IPS DF 19.7 (cell line): ENCODE data around the gene SLC26A1.

Experiments
- DNase-seq: peaks from one replicate; pipeline ENCODE4 v3.0.0-alpha.2; 2013; ENCODE audit warnings: low read depth, low spot score

SLC26A1 gene

DNA sequence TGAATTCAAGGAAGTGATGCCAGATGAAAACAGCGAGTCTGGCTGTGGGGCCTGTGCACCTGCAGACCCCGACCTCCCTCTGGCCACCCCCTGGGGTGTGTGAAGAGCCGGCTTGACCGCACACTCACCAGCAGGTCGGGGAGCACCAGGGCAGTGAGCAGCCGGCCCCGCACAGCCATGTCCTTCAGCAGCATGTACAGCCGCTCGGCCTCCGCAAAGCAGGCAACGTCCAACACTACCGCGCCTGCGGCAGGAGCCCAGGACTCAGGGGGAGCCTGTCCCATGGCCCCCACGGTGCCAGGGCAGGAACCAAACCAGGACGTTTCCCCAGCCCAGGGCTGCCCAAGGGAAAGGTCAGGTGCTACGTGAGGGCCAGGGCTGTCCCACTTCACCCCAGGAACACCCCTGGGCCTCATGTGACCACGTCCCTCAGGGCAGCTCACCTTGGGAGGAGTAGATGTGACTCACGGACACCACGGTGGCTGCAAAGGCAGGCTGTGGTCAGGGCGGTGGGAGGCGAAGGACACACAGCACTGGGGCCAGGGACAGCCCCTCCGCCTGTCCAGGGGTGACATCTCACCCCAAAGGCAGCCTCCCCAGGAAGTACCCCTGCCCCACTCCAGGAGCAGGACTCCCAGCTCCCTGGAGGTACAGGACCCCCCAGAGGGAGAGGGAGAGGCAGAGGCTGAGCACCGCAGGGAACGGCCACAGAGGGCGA lies 28.0 kb downstream of the SLC26A1 start:
- DNase-seq, result no peak

DNA sequence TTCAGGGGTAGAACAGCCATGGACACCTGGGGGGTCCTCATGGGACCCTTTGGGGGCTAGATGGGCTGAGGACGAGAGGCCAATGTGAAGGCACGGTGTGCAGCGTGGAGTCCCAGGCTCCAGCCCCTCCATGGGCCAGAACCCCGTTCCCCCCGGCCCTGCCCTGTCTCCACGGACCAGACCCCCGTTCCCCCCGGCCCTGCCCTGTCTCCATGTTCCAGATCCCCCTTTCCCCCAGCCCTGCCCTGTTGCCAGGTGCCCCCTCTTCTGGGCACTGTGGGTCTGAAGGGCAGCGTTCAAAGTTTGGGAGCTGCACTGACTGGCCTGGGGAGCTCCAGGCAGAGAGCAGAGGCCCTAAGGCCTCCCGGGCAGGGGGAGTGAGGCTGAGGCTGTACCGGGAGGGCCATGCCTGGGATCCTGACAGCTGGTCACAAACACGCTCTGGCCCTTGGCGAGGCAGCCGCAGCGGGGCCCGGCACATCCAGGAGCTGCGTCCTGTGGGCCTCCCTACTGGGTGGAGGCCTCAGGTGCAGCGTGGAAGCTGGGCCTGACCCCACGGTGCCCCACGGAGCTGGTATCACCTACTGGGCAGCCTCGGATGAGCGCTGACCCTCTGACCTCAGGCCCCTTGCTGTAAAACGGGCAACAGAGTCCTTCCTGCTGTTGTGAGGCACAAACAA lies 28.7 kb downstream of the SLC26A1 start:
- DNase-seq, result no peak

DNA sequence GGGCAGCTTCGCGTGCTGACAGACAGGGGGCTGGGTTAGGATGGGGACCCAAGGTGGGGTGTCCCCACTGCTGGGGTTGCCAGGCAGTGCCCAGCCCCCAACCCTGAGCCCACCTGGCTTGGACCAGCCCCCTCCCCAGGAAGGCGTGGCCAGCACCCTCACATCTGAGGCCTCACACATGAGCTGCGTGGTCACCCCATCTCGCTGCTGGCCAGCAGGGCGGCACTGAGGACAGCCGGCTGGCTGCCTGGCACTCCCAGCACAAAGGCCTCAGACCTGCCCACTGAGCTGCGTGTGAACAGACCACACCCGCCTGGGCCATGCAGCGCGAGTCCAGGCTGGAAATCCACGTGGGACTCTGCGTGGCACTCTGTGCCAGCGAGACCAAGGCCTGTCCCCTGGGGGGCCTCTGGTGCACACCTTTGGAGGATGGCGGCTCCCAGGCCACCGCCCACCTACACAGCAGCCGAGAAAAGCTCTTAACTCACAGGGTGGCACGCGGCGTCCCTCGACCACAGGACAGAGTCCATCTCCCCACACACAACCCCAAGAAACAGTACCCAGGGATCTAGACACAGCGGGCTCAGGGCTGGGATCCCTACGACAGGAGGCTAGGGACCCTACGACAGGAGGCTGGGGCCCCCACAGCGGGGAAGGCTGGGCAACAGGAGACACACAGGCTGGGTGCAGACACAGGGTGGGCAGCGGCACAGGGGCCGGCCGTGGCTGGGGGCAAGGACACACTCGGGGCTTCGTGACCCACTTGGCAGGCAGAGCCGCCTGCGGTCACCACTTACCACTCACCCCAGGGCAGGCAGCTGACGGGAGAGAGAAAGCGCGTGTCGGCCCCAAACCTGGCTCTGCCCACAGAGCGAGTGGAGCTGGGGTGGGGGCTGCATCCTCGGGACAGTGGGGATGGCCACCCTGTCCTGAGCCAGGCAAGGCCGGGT lies 29.7 kb downstream of the SLC26A1 start:
- DNase-seq, result no peak

GRCh38 chr4:962231-963208 lies 30.7 kb downstream of the SLC26A1 start:
- no peak for DNase-seq

GRCh38 chr4:961351-962230 lies 31.6 kb downstream of the SLC26A1 start:
- DNase-seq, result no peak

DNA sequence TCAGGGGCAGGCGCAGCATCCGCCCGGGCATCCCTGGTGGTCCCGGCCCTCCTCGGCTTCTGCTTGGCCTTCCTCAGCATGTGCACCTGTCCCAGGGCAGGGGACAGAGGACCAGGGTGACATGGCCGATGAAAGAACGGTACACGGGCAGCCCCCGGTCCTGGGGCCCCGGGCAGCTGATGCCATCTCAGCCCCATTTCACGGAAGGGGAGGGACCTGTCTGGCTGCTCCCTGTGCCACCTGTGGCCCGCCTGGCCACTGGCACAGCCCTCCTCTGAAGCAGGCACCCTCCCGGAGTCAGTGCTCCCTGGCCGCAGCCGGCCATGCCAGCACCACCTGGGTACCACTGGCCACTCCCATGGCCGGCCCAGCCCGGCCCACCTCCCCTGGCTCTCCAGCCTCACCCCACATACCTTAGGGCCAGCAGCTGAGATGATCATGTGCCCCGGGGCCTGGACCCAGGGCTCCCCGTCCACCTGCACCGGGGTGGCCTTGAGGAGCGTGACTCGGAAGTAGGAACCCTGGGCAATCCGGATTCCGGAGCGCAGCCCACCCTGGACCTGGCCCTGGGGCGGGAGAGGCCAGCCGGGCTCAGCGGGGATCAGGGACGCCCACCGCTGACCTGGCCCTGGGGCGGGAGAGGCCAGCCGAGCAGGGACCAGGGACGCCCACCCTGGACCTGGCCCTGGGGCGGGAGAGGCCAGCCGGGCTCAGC lies 32.4 kb downstream of the SLC26A1 start:
- no peak for DNase-seq

GRCh38 chr4:960140-960635 lies 33.0 kb downstream of the SLC26A1 start:
- DNase-seq, result no peak

DNA sequence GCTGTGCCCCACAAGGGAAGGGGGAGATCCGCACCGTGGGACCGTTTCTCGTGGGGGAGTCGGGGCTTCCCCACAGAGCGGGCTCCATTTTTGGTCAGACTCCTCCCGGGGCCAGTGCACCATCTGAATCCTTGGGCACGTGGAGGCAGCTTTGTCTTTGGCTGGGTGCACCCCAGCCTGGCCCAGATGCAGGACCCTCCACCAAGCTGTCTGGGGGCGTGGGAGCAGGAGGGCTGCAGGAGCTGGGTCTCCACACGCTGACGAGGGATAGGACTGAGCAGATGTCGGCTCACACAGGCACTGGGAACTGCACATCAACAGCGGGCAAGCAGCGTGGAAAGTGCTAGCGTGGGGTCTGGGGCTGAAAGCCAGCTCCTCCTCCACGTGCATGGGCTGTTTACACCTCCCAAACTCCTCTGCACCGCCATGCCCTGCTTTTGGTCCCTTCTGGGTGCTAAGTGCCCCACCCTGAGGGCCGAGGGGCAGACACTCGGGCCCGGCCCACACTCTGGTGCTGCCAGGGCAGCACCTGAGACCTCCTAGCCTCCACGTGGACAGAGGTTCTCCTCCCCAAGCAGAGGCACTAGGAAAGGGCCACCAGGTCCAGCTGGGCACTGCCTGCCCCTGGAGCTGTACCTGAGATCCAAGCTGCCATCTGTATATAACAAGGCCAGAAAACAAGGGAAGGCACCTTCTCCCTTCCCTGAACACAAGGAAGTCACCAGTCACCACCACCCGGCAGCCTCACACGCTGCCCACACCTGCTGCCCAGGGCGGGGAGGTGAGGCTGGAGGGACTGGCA lies 33.7 kb downstream of the SLC26A1 start:
- DNase-seq, result no peak

- DNase-seq, result no peak
Measured at GRCh38 chr4:958696-959337, 34.4 kb downstream of the SLC26A1 start.

- no peak for DNase-seq
Measured at GRCh38 chr4:958314-958665, 34.9 kb downstream of the SLC26A1 start.

DNA sequence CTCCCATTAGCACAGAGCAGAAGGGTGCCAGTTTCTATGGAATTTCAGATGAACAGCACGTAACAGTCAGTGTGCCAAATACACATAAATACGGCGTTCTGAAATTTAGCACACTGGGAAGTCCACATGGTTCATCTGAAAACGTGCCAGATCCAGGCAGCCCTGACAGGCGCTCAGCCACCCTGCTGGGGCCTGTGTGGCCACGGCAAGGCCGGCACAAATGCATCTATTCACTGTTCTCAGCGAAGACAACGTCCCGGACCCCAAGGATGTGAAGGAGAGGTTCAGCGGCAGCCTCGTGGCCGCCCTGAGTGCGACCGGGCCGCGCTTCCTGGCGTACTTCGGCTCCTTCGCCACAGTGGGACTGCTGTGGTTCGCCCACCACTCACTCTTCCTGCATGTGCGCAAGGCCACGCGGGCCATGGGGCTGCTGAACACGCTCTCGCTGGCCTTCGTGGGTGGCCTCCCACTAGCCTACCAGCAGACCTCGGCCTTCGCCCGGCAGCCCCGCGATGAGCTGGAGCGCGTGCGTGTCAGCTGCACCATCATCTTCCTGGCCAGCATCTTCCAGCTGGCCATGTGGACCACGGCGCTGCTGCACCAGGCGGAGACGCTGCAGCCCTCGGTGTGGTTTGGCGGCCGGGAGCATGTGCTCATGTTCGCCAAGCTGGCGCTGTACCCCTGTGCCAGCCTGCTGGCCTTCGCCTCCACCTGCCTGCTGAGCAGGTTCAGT lies 35.5 kb downstream of the SLC26A1 start:
- no peak for DNase-seq

DNA sequence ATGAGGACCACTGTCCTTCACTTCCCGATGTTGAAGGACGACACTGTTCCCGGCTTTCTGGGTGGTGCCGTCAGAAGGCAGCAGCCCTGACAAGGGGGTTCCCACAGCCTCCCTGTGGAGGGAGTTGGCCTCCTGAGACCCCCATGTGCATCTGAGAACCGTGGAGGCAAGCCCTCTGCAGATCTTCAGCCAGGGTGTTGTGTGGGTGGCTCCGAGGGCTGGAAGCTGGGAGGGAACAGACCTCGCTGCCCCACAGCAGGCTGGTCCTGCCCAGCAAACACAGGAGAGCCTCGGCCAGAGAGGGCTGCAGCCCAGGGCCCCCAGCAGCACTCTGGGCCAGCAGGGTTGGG lies 36.0 kb downstream of the SLC26A1 start:
- no peak for DNase-seq

DNA sequence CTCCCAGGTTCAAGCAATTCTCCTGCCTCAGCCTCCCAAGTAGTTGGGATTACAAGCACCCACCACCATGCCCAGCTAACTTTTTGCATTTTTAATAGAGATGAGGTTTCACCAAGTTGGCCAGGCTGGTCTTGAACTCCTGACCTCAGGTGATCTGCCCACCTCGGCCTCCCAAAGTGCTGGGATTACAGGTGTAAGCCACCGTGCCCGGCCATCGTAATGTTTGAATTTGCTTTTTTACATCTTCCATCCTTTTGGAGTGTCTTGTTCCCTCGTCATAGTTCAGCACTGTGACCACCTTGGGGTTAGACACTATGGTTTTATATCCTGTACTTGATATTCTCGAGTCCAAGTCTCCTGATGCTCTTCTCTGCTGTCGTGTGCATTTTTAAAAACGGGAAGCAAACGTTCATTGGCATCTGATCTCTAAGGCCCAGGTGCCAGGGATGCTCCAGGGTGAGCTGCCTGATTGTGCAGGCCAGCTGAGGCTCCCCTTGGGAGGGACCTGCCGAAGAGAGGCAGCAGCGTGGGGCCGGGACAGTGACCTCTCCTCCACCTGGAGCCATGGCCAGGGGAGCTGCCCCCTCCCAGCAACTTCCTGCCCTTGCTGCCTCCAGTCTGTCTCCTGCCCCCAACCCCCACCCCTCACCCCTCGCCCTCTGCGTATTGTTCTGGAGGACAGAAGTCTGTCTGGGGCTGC lies 36.5 kb downstream of the SLC26A1 start:
- no peak for DNase-seq

DNA sequence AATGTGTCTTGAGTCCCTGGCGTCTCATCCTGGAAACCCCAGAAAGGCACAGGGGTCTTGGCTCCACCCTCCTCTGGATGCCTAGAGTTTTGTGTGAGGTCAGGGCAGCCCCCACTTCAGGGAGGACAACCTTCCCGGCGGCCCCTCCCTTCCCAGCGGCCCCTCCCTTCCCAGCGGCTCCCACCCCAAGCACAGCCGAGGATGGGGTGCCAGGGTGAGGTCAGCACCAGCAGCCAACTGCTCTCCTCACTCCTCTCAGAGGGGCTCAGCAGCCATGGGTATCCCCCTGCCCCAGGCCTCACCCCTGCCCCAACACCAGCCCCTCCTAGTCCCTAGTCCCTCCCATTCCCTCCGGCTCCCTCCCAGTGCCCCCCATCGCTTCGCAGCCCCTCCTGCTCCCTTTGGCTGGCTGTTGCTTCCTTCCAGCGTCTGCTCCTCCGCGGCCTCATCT lies 37.2 kb downstream of the SLC26A1 start:
- no peak for DNase-seq

DNA sequence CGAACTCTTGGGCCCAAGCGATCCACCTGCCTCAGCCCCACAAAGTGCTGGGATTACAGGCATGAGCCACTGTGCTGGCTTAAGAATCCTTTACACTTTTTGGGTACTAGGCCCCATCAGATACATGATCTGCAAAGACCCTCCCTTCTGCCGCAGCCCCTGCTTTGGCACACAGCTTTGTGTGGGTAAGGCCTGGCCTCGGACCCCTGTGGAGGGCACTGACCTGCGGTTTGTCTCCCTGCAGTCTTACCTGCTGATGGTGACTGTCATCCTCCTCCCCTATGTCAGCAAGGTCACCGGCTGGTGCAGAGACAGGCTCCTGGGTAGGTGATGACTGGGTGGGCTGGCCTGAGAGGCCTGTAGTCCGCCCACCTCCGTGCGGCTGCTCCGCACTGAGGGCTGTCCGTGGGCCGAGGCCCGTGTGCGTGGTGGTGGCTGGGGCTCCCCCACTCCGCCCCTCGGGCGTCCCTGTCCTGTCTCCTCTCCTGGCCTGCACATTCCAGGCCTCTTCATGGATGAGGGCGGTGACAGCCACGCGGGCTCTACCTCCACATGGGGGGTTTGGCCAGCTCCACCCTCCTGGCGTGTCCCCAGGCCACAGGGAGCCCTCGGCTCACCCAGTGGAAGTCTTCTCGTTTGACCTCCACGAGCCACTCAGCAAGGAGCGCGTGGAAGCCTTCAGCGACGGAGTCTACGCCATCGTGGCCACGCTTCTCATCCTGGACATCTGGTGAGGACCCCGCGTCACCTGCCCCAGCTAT lies 37.9 kb downstream of the SLC26A1 start:
- no peak for DNase-seq
